ENCODE results near the gene ZBTB7B. TPM values are rescaled to one million over a fixed set of nuclear protein-coding genes. Genes with fewer than 3 reads are reported as not detected.
"Not testable (repeated sequence)": the region's sequence is repeated elsewhere in the genome, so short reads cannot be mapped to it uniquely, and the experiment has no call there.

Gene ZBTB7B
- total RNA-seq, 2 experiments from 2014 or later = 58.1 to 74.8 TPM

DNA sequence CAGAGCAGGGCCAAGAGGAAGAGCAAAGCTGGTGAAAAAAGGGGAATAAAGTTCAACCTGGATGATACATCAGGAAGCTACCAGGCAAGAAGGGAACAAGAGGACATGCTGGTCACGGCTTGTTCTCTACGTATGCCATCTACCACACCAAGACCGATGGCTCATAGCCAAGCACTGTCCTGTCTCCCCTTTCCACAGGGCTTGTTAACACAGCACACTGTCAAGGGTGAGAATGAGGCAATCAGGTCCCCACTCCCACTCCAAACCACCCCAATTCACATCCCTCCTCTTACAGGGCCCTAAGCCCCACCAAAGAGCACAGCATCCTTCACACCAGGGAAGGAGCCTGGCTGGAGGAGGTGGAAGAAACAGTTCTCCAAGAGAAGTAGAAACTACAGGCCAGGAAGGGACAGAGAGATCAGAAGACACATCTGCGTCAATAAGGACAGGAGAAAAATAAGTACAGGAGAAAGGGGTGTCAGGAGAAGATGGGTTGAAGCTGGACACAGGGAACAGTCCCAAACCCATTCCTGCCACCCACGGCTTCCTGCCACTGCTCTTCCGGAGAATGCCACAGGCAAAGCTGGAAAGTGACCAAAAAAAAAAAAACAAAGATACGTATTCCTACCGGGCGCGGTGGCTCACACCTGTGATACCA is 31.1 kb upstream of the ZBTB7B start:
- Mint-ChIP-seq H3K27me3 (no peaks in the 10 kb centered on the region), H3K27ac (peak overlapping the region; percentile 5), H3K4me1 (peaks cover 43% of the 10 kb centered on the region), H3K36me3 (peaks cover 11% of the 10 kb centered on the region), H3K9me3 (ENCODE audit: low read depth) (no peaks in the 10 kb centered on the region), H3K4me3 (no peak overlapping the region)
- no peak for DNase-seq
- ATAC-seq = no peak
- CTCF ChIA-PET = interaction anchor here (1.3 to 4.7 kb wide), 5 partner anchors 10 to 114 kb away, joined by 3 to 28 read pairs (median 13); partner anchors contain the start of genes FLAD1 and PYGO2

- ATAC-seq (no peak), DNase-seq (no peak)
- CTCF ChIA-PET = interaction anchor here (1.7 to 7.0 kb wide), 5 partner anchors 11 to 113 kb away, joined by 5 to 32 read pairs (median 17); partner anchors contain the start of gene PYGO2
- peaks cover 42% of the 10 kb centered on the region for H3K4me1 Mint-ChIP-seq
- H3K27ac Mint-ChIP-seq = peak overlapping the region; percentile 60
- peaks cover 12% of the 10 kb centered on the region for H3K36me3 Mint-ChIP-seq
- H3K27me3 Mint-ChIP-seq = no peaks in the 10 kb centered on the region
- H3K9me3 Mint-ChIP-seq (ENCODE audit: low read depth) = no peaks in the 10 kb centered on the region
- H3K4me3 Mint-ChIP-seq = peak overlapping the region; percentile 35
These were observed 30.4 kb upstream of the ZBTB7B start for GRCh38 chr1:154972213-154972516.

DNA sequence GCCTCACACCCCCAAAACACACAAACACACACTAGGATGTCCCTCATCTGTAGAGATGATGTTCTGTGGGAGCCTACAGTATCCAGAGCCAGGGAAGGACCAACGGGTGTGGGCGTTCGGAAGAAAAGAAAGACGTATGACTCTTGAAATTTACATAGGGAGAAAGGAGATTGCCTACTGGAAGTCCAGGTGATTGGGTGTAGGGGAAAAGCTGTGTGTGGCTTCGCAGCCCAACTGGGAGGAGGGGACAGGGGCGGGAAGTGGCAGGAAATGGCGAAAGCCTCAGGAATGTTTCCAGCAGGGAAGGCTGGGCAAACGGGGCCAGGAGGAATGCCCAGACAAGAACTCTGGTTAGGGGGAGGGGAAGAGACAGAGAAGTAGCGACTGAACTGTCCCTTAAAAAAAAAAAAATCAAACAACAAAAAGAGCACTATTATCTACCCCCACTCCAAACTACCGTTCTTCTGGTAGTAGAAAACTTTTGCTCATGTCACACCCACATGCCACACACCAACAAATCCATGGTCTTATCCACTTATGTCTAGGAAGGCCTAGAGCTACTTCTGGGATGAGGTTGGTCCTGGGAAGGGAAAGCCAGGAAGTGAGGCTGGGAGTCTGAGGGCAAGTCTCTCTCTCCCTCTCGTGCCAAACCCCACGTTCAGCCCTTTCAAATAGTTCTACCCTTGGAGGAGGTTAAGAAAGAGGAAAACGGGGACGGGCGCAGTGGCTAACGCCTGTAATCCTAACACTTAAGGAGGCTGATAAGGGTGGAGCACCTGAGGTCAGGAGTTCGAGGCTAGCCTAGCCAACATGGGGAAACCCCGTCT is 29.9 kb upstream of the ZBTB7B start:
- DNase-seq = no peak
- Mint-ChIP-seq H3K27me3 (no peaks in the 10 kb centered on the region), H3K36me3 (peaks cover 13% of the 10 kb centered on the region), H3K4me1 (peaks cover 41% of the 10 kb centered on the region), H3K27ac (peak overlapping the region; percentile 60), H3K4me3 (peak overlapping the region; percentile 35), H3K9me3 (ENCODE audit: low read depth) (no peaks in the 10 kb centered on the region)
- CTCF ChIA-PET = interaction anchor here (1.3 to 7.0 kb wide), 6 partner anchors 11 to 112 kb away, joined by 13 to 32 read pairs (median 19); partner anchors contain the start of genes FLAD1 and PYGO2
- no peak for ATAC-seq

DNA sequence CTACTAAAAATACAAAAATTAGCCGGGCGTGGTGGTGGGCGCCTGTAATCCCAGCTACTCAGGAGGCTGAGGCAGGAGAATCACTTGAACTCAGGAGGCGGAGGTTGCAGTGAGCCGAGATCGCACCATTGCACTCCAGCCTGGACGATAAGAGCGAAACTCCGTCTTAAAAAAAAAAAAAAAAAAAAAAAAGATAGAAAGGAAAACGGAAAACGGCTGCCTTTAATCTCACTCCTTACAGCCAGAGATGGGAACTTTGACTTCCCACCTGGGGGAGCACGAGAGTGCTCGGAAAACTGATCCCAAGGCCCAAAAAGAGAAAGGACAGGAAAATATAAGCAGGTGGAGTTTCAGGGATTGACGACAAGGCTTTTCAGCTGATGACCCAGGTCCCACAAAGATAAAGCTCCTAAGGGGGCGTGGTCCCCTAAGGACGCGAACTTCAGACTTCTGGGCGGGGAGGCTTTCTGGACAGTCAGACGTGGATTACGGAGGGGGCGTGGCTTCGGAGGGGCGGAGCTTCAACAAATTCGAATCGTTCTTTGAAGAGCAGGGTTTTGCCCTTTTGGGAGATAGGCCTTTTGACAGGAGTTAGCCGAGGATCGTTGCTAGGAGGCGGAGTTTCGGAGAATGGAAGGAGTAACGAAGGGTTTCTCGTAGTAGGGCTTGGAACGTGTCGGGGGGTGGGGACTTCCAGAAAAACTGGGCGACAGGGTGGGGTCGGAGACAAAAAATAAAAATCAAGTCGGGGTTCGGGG is 29.1 kb upstream of the ZBTB7B start:
- Mint-ChIP-seq H3K36me3 (peaks cover 12% of the 10 kb centered on the region), H3K27ac (peak overlapping the region; percentile 60), H3K27me3 (no peaks in the 10 kb centered on the region), H3K4me1 (peaks cover 41% of the 10 kb centered on the region), H3K4me3 (no peak overlapping the region), H3K9me3 (ENCODE audit: low read depth) (no peaks in the 10 kb centered on the region)
- CTCF ChIA-PET = interaction anchor here (0.7 to 7.0 kb wide), 13 partner anchors 10 to 312 kb away, joined by 3 to 32 read pairs (median 9); partner anchors contain the start of genes ADAM15, FLAD1, LENEP and PBXIP1
- peak; percentile 98 for DNase-seq
- ATAC-seq = peak; percentile 20

DNA sequence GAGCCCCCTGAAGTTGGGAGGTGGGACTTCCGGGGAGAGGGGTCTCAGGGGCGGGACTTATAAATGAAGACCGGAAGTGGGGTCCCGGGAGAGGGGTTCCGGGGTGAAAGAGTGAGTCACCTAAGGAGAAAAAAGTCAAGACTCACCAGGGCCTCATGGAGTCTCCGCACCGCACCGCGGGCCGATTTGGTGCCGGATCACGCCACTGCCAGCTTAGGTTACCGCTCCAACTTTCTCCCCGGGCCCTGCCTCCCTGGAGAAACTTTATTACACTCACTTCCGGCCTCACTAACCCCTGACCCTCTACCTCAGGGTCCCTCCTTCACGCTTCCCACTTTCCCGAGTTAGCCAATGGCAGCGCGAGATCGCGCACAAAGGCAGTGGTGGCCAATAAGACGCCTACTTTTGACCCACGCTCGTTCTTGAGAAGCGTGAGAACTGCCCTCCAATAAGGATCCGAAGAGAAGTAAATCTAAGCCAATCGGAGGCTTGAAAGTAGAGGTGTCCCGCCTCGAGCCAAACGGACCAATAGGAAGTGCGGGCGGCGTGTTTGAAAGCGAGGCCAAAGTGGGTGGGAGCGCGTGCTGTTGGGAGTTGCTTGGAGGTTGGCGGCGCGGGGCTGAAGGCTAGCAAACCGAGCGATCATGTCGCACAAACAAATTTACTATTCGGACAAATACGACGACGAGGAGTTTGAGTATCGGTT is 28.3 kb upstream of the ZBTB7B start, which contains the start of gene CKS1B:
TSS of gene CKS1B (plus strand) at position 580 of the 706 bp plus-strand sequence. CDS start at position 645, 65 bp downstream.
- peak; percentile 98 for DNase-seq
- no peaks in the 10 kb centered on the region for H3K27me3 Mint-ChIP-seq
- no peaks in the 10 kb centered on the region for H3K9me3 Mint-ChIP-seq (ENCODE audit: low read depth)
- CTCF ChIA-PET = interaction anchor here (0.8 to 7.0 kb wide), 13 partner anchors 9 to 117 kb away, joined by 3 to 32 read pairs (median 9); partner anchors contain the start of genes ADAM15, FLAD1, LENEP and PBXIP1
- H3K36me3 Mint-ChIP-seq = peaks cover 17% of the 10 kb centered on the region
- peak; percentile 89 for ATAC-seq
- H3K27ac Mint-ChIP-seq = no peak within 1 kb of the TSS
- no peak within 1 kb of the TSS for H3K4me3 Mint-ChIP-seq
- H3K4me1 Mint-ChIP-seq = peaks cover 38% of the 10 kb centered on the region

GRCh38 chr1:154974808-154975408 is 27.7 kb upstream of the ZBTB7B start:
- ATAC-seq (peak; percentile 57), DNase-seq (peak; percentile 97)
- H3K4me1 Mint-ChIP-seq = peaks cover 36% of the 10 kb centered on the region
- H3K36me3 Mint-ChIP-seq = peaks cover 21% of the 10 kb centered on the region
- CTCF ChIA-PET = interaction anchor here (1.1 to 7.0 kb wide), 8 partner anchors 8 to 116 kb away, joined by 3 to 32 read pairs (median 12); partner anchors contain the start of genes ADAM15, FLAD1 and PBXIP1
- no peak overlapping the region for H3K27ac Mint-ChIP-seq
- H3K4me3 Mint-ChIP-seq = no peak overlapping the region
- no peaks in the 10 kb centered on the region for H3K27me3 Mint-ChIP-seq
- no peaks in the 10 kb centered on the region for H3K9me3 Mint-ChIP-seq (ENCODE audit: low read depth)

DNA sequence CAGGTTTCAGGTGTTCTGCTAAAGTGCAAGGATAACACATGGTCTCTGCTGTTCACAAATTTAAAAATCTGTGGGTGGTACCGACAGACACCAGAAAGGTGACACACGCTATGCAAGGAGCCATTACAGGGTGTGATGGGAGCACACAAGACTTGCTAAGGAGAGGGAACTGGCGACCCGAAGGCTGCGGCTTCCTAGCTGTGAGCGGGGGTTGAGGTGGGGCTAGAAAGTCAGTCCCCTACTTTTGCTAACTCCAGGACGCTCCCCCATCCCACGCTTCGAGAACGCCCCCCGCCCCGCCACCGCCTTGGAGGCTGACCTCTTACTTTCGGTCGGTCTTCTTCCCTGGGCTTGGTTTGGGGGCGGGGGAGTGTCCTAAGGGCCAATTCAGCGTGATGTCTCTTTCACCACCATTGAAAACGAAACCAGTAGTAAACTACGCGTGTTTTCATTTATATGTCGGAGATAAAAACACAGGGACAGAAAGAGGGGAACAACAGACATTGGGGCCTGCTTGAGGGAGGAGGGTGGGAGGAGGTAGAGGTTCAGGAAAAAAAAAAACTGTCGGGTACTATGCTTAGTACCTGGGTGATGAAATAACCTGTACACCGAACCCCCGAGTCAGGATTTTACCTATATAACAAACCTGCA is 27.1 kb upstream of the ZBTB7B start:
- no peak overlapping the region for H3K27ac Mint-ChIP-seq
- ATAC-seq (peak; percentile 2), DNase-seq (peak; percentile 79)
- H3K36me3 Mint-ChIP-seq = peaks cover 24% of the 10 kb centered on the region
- CTCF ChIA-PET = interaction anchor here (1.4 to 7.0 kb wide), 4 partner anchors 8 to 116 kb away, joined by 5 to 32 read pairs (median 16); partner anchors contain the start of genes FLAD1 and PBXIP1
- H3K27me3 Mint-ChIP-seq = no peaks in the 10 kb centered on the region
- no peaks in the 10 kb centered on the region for H3K9me3 Mint-ChIP-seq (ENCODE audit: low read depth)
- H3K4me1 Mint-ChIP-seq = peaks cover 36% of the 10 kb centered on the region
- no peak overlapping the region for H3K4me3 Mint-ChIP-seq

GRCh38 chr1:154977762-154978161 is 24.8 kb upstream of the ZBTB7B start:
- Mint-ChIP-seq H3K27ac (peak overlapping the region; percentile 27), H3K36me3 (peaks cover 31% of the 10 kb centered on the region), H3K4me1 (peaks cover 21% of the 10 kb centered on the region)
- not testable (repeated sequence) for DNase-seq; H3K9me3 Mint-ChIP-seq (ENCODE audit: low read depth); H3K27me3 Mint-ChIP-seq; ATAC-seq; H3K4me3 Mint-ChIP-seq
- CTCF ChIA-PET = interaction anchor here (0.8 to 7.0 kb wide), 3 partner anchors 17 to 73 kb away, joined by 3 to 32 read pairs (median 5); partner anchors contain the start of gene ADAM15

- no peak overlapping the region for H3K4me3 Mint-ChIP-seq
- H3K4me1 Mint-ChIP-seq = peaks cover 18% of the 10 kb centered on the region
- H3K27ac Mint-ChIP-seq = no peak overlapping the region
- H3K9me3 Mint-ChIP-seq (ENCODE audit: low read depth) = no peaks in the 10 kb centered on the region
- peaks cover 31% of the 10 kb centered on the region for H3K36me3 Mint-ChIP-seq
- ATAC-seq (no peak), DNase-seq (no peak)
- no peaks in the 10 kb centered on the region for H3K27me3 Mint-ChIP-seq
- CTCF ChIA-PET = interaction anchor here (1.7 to 7.0 kb wide), 3 partner anchors 21 to 73 kb away, joined by 5 to 32 read pairs (median 6); partner anchors contain the start of gene ADAM15
These were observed 24.2 kb upstream of the ZBTB7B start for GRCh38 chr1:154978360-154978759.

DNA sequence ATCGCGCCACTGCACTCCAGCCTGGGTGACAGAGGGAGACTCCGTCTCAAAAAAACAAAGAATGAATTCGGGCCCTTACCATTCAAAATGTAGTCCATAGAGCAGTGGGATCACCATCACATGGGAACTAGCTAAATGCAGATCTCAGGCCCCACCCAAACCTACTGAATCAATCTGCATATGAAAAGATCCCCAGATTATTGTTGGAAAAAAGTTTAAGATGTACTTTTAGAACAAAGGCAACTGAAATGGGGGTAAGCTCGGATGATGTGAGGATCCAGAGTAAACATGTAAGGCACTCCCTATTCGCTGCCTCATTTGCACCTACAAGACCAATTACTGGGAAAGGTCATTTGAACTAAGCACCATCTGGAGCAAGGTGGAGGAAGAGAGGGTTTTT is 20.3 kb upstream of the ZBTB7B start:
- CTCF ChIA-PET = interaction anchor here (1.1 to 7.1 kb wide), 11 partner anchors 8 to 423 kb away, joined by 3 to 129 read pairs (median 7); partner anchors contain the start of genes ADAM15, CKS1B, LENEP and PMVK
- Mint-ChIP-seq H3K27me3 (no peaks in the 10 kb centered on the region), H3K36me3 (peaks cover 31% of the 10 kb centered on the region), H3K4me3 (no peak overlapping the region), H3K27ac (no peak overlapping the region), H3K9me3 (ENCODE audit: low read depth) (no peaks in the 10 kb centered on the region), H3K4me1 (peaks cover 29% of the 10 kb centered on the region)
- DNase-seq = no peak
- ATAC-seq = no peak

GRCh38 chr1:154982897-154983648 is 19.5 kb upstream of the ZBTB7B start, which contains the start of gene FLAD1:
Gene FLAD1 (plus strand): TSS chr1:154983344. CDS start chr1:154983695, 351 bp downstream.
- Mint-ChIP-seq H3K27me3 (no peaks in the 10 kb centered on the region), H3K36me3 (peaks cover 30% of the 10 kb centered on the region), H3K4me1 (peaks cover 25% of the 10 kb centered on the region), H3K9me3 (ENCODE audit: low read depth) (no peaks in the 10 kb centered on the region), H3K27ac (no peak within 1 kb of the TSS), H3K4me3 (no peak within 1 kb of the TSS)
- CTCF ChIA-PET = interaction anchor here (0.8 to 7.1 kb wide), 20 partner anchors 9 to 424 kb away, joined by 3 to 129 read pairs (median 4); partner anchors contain the start of genes ADAM15, CKS1B, KRTCAP2 and LENEP
- DNase-seq = peak; percentile 99
- peak; percentile 100 for ATAC-seq

Data from activated CD8-positive, alpha-beta memory T cell treated with anti-CD3 and anti-CD28 coated beads, Interleukin-2, amount 10 ng/mL, durations not matched to agents 7 days and 5 days (primary cell).